GM19240 (cell line): ENCODE results near the gene SNX13.

ENCODE experiments used
- DNase-seq: peaks from one replicate; pipeline ENCODE4 v3.0.0; 2011; ENCODE audit warnings: low spot score; ENCODE audit not compliant: insufficient read length

Gene SNX13

DNA sequence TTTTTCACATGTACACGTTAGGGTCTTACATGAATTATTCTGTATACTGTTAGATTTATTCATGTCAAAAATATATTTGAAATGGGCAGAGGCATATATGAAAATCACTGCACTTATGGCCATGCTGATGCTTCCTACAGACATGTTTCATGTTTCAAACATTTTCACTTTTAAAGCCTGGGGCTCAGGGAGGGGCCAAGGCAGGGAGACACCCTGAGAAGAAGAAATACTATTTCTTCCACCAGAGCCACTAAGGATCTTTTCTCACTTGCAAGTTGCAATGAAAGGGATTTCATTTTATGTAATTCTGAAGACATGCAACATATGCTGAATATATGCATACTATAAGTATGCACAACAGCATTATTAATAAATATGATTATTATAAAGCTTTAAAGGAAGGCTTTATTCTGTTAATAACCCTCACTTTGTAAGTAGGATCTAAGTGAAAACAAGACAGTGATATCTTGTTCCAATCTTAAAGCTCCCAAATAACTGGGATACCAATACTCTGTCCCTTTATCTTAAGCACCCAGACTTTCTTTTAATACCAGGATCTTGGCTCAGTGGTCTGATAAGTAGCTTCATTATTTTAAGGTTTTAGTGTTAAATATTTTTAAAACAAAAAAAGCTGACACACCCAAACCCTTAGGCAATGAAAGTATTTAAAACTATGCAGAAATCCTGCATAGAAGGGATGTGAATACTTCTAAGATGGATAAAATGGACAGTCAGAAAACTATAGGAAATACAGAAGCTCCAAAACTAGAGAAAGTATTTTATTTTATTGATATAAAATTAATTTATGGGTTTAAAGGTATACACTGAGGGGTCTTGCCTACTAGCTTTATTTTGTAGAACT, 148.0 kb downstream of the SNX13 start:
- no peak for DNase-seq

DNA sequence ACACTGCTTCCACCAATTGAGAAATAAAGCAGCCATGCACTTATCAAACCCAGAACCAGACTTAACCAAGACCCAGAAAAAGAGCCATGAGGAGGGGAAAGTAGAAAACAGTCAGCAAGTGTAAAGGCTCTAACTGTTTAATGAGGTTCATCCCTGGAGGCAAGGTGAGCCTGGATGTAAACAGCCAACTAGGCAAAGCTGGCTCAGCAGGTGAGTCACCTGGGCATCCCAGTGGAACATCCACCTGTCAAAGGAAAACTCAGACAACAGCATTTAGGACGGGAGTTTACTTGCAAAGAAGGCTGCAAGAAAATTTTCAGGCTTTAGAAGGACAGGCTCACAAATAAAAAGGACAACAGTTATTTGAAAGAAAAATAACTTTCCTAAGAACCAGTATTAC, 153.0 kb downstream of the SNX13 start:
- DNase-seq: no peak

- no peak for DNase-seq
Observed at GRCh38 chr7:17786314-17786852, 153.9 kb downstream of the SNX13 start.

DNA sequence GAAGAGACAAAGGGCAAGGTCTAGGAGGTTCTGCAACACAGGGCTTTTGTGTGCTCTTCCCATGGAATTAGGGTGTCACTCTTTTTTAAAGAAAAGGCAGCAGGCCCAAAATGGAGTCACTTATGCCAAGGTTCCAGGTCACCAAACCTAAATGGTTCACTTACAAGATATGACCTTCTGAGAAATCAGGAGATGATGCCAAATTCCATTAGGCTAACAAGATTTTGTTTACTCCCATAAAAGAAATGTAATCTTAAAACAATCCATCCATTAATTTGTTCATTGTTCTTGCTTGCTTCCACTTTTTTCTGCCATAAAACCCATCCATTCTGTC, 158.1 kb downstream of the SNX13 start:
- no peak for DNase-seq

DNA sequence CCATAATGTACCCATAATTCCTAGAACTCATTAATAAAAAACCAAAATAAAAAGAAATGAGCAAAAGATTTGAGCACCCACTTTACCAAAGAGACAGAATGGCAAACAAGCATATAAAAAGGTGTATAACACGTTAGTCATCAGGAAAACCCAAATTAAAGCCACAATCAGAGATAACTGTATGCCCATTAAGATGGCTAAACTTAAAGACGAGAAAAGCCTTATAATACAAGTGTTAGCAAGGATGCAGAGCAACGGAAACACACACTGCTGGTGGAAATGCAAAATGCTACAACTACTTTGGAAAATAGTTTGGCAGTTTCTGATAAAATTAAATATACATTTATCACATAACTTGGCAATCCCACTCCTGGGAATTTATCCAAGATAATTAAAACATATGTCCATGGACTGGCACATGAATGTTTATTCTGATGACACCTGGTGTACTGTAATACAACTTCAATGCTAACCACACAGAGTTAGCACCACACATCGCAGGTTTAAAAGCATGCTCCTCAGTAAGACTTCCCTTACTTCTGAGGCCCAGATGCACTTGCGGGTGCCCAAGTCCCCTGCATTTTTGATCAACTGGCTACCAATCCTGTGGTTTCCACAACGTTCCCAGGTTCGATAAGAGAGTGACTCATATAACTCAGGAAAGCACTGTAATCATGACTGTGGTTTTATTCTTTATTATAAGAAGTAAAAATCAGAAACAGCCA, 158.6 kb downstream of the SNX13 start:
- DNase-seq: no peak

GRCh38 chr7:17779381-17779780, 160.9 kb downstream of the SNX13 start:
- DNase-seq: no peak

GRCh38 chr7:17774716-17775288, 165.5 kb downstream of the SNX13 start:
- DNase-seq: no peak

DNA sequence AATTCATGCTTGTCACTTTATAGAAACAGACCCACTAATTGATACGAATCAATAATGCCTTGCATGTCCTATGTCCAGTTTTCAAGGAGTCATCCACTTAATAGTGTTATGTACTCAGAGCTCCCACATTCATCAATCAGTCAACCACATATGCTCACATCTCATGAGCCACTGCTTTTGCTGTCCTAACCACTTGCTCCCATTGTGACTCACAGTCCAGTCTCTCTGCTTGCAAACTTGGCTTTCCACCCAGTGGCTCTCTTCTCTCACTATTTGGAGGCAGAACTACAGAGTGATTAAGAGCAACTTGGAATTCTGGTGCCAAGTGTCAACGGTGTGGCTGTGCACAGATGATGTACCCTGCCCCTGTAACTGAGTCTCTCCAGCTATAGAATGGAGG, 166.0 kb downstream of the SNX13 start:
- no peak for DNase-seq

- no peak for DNase-seq
Observed at GRCh38 chr7:17773289-17773626, 167.0 kb downstream of the SNX13 start.

DNA sequence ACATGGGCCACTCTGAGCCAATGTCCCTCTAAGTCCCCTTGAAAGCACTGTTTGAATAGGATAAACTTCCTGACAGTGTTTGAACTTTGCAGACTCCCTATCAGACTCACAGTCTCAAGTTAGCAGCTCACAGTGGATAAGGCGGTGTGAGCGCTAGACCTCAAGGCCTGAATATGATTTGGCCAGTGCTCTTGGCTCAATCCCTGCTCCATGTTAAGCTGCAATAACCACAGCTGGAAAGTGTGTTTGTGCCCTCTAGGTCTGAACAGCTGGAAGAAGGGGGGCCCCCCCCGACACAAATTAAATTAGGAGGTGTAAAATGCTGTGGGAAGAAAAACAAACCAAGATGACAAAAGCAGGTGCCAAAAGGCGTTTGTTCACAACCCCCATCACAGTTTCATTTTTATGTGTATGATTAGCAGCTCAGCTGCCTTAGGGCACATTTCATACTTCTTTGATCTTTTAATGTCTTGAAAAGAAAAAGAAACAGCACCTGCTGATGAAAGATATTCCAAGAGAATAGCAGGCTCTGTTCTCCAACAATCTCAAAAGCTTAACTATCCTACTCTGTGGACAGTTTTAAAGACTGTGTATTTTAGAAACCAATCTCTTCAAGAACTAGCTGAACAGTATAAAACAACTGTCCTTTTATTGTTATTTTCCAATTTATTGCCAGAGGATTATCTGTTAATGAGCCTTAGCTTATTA, 167.6 kb downstream of the SNX13 start:
- DNase-seq: no peak

- DNase-seq: no peak
Observed at GRCh38 chr7:17771901-17772408, 168.3 kb downstream of the SNX13 start.

DNA sequence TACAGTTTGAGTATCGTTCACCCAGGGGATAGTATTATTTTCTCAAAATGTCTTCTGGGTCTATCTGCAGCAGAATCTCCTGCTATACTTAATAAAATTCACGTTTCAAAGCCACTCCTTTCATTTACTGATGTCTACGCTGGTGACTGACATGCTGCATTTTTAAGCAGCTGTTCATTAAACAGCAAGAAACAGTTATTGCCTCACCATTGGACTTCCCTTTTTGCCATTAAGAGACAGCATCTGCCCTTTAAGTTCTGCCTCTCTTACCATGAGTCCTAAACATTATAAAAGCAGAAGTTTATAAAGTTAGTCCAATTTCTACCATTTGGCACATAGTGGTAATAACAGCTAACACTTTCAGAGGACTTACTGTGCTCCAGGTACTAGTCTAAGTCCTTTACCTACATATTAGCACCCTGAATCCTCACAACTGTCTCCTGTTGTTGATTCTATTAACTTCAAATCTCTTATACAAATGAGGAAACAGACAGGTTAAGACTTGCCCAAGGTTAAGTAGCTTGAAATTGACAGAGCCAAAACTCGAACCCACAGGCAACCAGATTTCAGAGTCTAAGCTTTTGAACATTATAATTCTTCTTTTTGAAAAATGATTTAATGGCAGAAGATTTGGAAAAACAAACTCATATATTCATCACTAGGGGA, 169.5 kb downstream of the SNX13 start:
- DNase-seq: no peak

GRCh38 chr7:17769918-17770317, 170.4 kb downstream of the SNX13 start:
- peak; percentile 17 for DNase-seq

DNA sequence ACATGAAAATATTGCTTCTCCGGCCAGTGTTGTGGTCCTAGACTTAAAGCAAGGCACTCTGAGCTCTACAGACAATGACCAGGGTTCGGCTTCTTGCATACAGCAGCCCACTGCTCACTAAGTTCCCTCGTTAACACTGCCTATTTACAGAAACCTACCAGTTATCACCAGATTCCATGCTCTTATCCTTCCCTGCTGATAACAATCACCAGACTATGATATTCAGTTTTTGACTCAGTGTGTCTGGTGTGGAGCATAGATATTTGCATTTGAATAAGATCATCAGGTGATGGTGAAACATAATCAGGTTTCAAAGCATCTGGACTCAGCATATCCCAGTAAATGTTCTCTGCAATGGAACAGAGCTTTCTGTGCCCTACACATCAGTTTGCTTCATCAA, 182.3 kb downstream of the SNX13 start:
- no peak for DNase-seq

GRCh38 chr7:17746020-17746530, 194.2 kb downstream of the SNX13 start:
- no peak for DNase-seq

DNA sequence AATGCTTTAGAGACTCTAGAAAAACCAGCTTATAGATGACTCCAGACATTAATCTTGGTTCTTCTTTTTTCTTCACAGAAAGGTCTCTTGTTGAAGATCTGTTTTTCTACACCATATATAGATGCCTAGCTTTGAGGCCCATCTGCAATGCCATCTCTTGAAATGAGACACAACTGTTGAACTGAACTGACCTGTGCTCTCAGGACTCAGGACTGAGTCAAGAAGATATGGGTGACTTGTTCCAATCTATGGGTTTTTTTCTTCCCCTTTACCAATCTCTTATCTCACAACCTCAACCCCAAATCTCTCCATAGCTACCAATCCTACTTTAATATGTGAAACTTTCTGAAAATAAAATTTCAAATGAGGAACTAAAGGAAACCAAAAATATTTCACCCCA, 194.7 kb downstream of the SNX13 start:
- no peak for DNase-seq

GRCh38 chr7:17743316-17743715, 197.0 kb downstream of the SNX13 start:
- DNase-seq: no peak

DNA sequence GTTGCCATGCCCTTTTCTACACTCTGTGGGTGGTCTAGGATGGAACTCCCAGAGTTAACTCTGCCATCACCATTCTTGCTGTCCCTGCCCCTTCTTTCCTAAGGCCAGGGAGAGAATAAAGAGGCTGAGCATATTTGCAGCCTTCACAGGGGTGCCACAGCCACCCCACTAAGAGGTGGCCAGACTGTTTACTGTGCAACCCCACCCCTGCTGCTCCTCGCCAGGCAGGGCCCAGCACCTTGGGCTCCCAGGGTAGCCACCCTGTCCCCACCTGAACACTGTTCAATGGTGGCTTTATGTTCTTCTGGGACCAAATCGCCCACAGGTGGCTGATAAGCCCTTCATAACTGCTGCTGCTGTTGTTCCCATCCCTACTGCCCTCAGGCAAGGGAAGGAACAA, 198.9 kb downstream of the SNX13 start:
- DNase-seq: no peak
